ENCODE data around the gene ULK1. TPM values are rescaled to one million over a fixed set of nuclear protein-coding genes. Genes with fewer than 3 reads are reported as not detected.

ULK1 gene
- total RNA-seq, 1 donor from 2014 or later: 27.0 TPM

GRCh38 chr12:131928711-131929580, 34.5 kb downstream of the ULK1 start, which contains the start of gene PUS1:
PUS1 (plus strand) TSS chr12:131929276; CDS start chr12:131929723, 447 bp downstream.
- intact Hi-C loops (cut with micrococcal nuclease): loop anchor here (1.0 to 10.0 kb wide), 8 partner anchors 20 to 1054 kb away; partner anchors contain the start of genes EP400, MMP17, PGAM5 and RAN
- TF ChIP-seq, protein P1, sequence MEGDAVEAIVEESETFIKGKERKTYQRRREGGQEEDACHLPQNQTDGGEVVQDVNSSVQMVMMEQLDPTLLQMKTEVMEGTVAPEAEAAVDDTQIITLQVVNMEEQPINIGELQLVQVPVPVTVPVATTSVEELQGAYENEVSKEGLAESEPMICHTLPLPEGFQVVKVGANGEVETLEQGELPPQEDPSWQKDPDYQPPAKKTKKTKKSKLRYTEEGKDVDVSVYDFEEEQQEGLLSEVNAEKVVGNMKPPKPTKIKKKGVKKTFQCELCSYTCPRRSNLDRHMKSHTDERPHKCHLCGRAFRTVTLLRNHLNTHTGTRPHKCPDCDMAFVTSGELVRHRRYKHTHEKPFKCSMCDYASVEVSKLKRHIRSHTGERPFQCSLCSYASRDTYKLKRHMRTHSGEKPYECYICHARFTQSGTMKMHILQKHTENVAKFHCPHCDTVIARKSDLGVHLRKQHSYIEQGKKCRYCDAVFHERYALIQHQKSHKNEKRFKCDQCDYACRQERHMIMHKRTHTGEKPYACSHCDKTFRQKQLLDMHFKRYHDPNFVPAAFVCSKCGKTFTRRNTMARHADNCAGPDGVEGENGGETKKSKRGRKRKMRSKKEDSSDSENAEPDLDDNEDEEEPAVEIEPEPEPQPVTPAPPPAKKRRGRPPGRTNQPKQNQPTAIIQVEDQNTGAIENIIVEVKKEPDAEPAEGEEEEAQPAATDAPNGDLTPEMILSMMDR (IDR thresholded peaks at IDR 0.05): no peak
- H3K4me3 Mint-ChIP-seq: peak within 1 kb of the TSS; percentile 94
- H3K27me3 Mint-ChIP-seq: no peaks in the 10 kb centered on the region
- POLR2A ChIA-PET: interaction anchor here (0.5 to 2.7 kb wide), 8 partner anchors 9 to 948 kb away, joined by 3 to 23 read pairs (median 3); partner anchors contain the start of gene EP400
- H3K4me1 Mint-ChIP-seq: peaks cover 36% of the 10 kb centered on the region
- peaks cover 30% of the 10 kb centered on the region for H3K36me3 Mint-ChIP-seq (ENCODE audit: low read depth)
- DNase-seq (peak; percentile 88), ATAC-seq (ENCODE audit: low read depth) (peak; percentile 82)
- CTCF ChIA-PET: interaction anchor here (1.3 kb wide), 1 partner anchor 77 kb away, joined by 3 read pairs; no protein-coding TSS in a partner anchor
- no peaks in the 10 kb centered on the region for H3K9me3 Mint-ChIP-seq
- peak within 1 kb of the TSS; percentile 90 for H3K27ac Mint-ChIP-seq

DNA sequence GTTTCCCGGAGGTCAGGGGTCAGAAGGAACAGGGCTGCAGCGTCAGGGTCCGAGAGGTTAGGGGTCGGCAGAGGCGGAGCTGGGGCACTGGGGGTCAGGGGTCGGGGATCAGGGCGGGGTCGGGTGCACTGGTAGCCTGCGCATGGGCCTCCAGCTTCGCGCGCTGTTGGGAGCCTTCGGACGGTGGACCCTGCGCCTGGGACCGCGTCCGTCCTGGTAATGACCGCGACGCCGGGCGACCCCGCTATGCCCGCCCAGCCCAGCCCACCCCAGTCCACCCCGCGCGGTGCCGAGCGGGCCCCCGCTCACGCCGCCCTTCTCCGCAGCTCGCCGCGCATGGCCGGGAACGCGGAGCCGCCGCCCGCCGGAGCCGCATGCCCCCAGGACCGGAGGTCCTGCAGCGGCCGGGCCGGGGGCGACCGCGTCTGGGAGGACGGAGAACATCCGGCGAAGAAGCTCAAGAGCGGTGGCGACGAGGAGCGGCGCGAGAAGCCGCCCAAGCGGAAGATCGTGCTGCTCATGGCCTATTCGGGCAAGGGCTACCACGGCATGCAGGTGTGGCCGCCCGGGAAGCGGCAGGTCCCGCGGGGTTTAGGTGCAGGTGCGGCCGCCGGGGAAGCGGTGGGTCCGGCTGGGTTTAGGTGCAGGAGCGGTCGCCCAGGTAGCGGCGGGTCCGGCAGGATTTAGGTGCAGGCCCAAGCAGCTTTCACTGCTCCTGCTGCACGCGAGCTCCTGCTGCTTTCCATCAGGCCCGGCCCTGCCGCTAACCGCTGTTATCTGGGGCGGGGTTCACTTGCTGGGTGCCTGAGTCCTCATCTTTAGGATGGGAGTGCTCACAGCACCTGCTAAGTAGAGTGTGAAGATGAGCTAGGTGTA, 35.4 kb downstream of the ULK1 start:
- intact Hi-C loops (cut with micrococcal nuclease): loop anchor here (1.0 to 10.0 kb wide), 8 partner anchors 19 to 1055 kb away; partner anchors contain the start of genes EP400, MMP17, PGAM5 and RAN
- H3K9me3 Mint-ChIP-seq: no peaks in the 10 kb centered on the region
- H3K27ac Mint-ChIP-seq: peak overlapping the region; percentile 90
- DNase-seq (peak; percentile 48), ATAC-seq (ENCODE audit: low read depth) (peak; percentile 2)
- H3K4me3 Mint-ChIP-seq: peak overlapping the region; percentile 94
- H3K4me1 Mint-ChIP-seq: peaks cover 27% of the 10 kb centered on the region
- no peaks in the 10 kb centered on the region for H3K27me3 Mint-ChIP-seq
- CTCF ChIA-PET: interaction anchor here (1.3 kb wide), 1 partner anchor 78 kb away, joined by 3 read pairs; no protein-coding TSS in a partner anchor
- TF ChIP-seq, protein P1 (IDR thresholded peaks at IDR 0.05): no peak
- peaks cover 38% of the 10 kb centered on the region for H3K36me3 Mint-ChIP-seq (ENCODE audit: low read depth)
- POLR2A ChIA-PET: interaction anchor here (0.8 to 2.7 kb wide), 3 partner anchors 20 to 219 kb away, joined by 3 to 23 read pairs (median 3); partner anchors contain the start of genes EP400 and SFSWAP

DNA sequence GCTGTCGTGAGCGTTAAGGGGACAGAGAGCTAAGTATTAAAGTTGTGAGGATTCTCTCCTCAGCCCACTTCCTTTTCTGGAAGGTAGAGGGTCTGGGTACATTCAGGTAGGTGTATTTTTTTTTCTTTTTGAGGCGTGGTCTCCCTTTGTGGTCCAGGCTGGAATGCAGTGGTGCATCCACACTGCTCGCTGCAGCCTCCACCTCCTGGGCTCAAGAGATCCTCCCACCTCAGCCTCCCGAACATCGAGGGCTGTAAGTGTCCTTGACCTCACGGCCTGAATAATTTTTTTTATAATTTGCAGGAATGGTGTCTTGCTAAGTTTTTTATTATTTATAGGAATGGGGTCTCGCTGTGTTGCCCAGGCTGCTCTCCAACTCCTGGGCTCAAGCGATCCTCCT, 36.1 kb downstream of the ULK1 start:
- TF ChIP-seq, protein P1 (IDR thresholded peaks at IDR 0.05): no peak
- Mint-ChIP-seq H3K27me3 (no peaks in the 10 kb centered on the region), H3K4me3 (peak overlapping the region; percentile 85), H3K9me3 (no peaks in the 10 kb centered on the region), H3K27ac (peak overlapping the region; percentile 69), H3K36me3 (ENCODE audit: low read depth) (peaks cover 41% of the 10 kb centered on the region), H3K4me1 (peaks cover 23% of the 10 kb centered on the region)
- POLR2A ChIA-PET: interaction anchor here (0.8 to 2.7 kb wide), 2 partner anchors 19 to 219 kb away, joined by 3 to 23 read pairs; partner anchors contain the start of genes EP400 and SFSWAP
- ATAC-seq (ENCODE audit: low read depth) (no peak), DNase-seq (no peak)
- intact Hi-C loops (cut with micrococcal nuclease): no loop called here
- CTCF ChIA-PET: interaction anchor here (1.3 kb wide), 1 partner anchor 79 kb away, joined by 3 read pairs; no protein-coding TSS in a partner anchor

GRCh38 chr12:131933387-131933786, 39.0 kb downstream of the ULK1 start:
- H3K4me1 Mint-ChIP-seq: peaks cover 15% of the 10 kb centered on the region
- ChIA-PET CTCF (no interaction called here), POLR2A (no interaction called here)
- H3K9me3 Mint-ChIP-seq: no peaks in the 10 kb centered on the region
- TF ChIP-seq, protein P1 (IDR thresholded peaks at IDR 0.05): no peak
- no peaks in the 10 kb centered on the region for H3K27me3 Mint-ChIP-seq
- ATAC-seq (ENCODE audit: low read depth) (no peak), DNase-seq (no peak)
- peaks cover 63% of the 10 kb centered on the region for H3K36me3 Mint-ChIP-seq (ENCODE audit: low read depth)
- intact Hi-C loops (cut with micrococcal nuclease): no loop called here
- no peak overlapping the region for H3K4me3 Mint-ChIP-seq
- peak overlapping the region; percentile 32 for H3K27ac Mint-ChIP-seq
